ENCODE results near the gene CPEB4.
A peak's percentile ranks its signal among the peaks of the same experiment; 100 is the strongest.

CPEB4 gene

GRCh38 chr5:173866858-173867679 is 21.1 kb upstream of the CPEB4 start:
- Mint-ChIP-seq H3K36me3 (peaks cover 2% of the 10 kb centered on the region), H3K27ac (no peak overlapping the region), H3K9me3 (no peaks in the 10 kb centered on the region), H3K4me3 (no peak overlapping the region), H3K4me1 (peaks cover 10% of the 10 kb centered on the region), H3K27me3 (peaks cover 4% of the 10 kb centered on the region)
- ATAC-seq (ENCODE audit: low read depth), result no peak
- DNase-seq (ENCODE audit: low spot score in 2 of 2), result no peak

- peaks cover 4% of the 10 kb centered on the region for H3K27me3 Mint-ChIP-seq
- no peaks in the 10 kb centered on the region for H3K9me3 Mint-ChIP-seq
- peaks cover 2% of the 10 kb centered on the region for H3K36me3 Mint-ChIP-seq
- H3K4me1 Mint-ChIP-seq, result peaks cover 9% of the 10 kb centered on the region
- no peak overlapping the region for H3K4me3 Mint-ChIP-seq
- no peak overlapping the region for H3K27ac Mint-ChIP-seq
- ATAC-seq (ENCODE audit: low read depth) (no peak), DNase-seq (ENCODE audit: low spot score in 2 of 2) (no peak)
Measured at GRCh38 chr5:173868096-173868880, 19.9 kb upstream of the CPEB4 start.

- ATAC-seq (ENCODE audit: low read depth) (no peak), DNase-seq (ENCODE audit: low spot score in 2 of 2) (no peak)
- no peak overlapping the region for H3K27ac Mint-ChIP-seq
Measured at GRCh38 chr5:173869316-173869715, 18.8 kb upstream of the CPEB4 start.

GRCh38 chr5:173872957-173873305 is 15.2 kb upstream of the CPEB4 start:
- Mint-ChIP-seq H3K9me3 (no peaks in the 10 kb centered on the region), H3K4me1 (peaks cover under 1% of the 10 kb centered on the region), H3K27me3 (no peaks in the 10 kb centered on the region), H3K36me3 (no peaks in the 10 kb centered on the region), H3K27ac (no peak overlapping the region), H3K4me3 (no peak overlapping the region)
- DNase-seq (ENCODE audit: low spot score in 2 of 2) (no peak), ATAC-seq (ENCODE audit: low read depth) (no peak)

More at GRCh38 chr5:173869316-173869715, 18.8 kb upstream of the CPEB4 start:
- Mint-ChIP-seq H3K4me1 (peaks cover 6% of the 10 kb centered on the region), H3K27me3 (peaks cover 4% of the 10 kb centered on the region), H3K4me3 (no peak overlapping the region), H3K9me3 (no peaks in the 10 kb centered on the region), H3K36me3 (peaks cover 2% of the 10 kb centered on the region)

GRCh38 chr5:173873306-173873922 is 14.7 kb upstream of the CPEB4 start:
- no peak overlapping the region for H3K4me3 Mint-ChIP-seq
- ATAC-seq (ENCODE audit: low read depth) (no peak), DNase-seq (ENCODE audit: low spot score in 2 of 2) (no peak)
- no peak overlapping the region for H3K27ac Mint-ChIP-seq
- no peaks in the 10 kb centered on the region for H3K36me3 Mint-ChIP-seq
- H3K27me3 Mint-ChIP-seq, result no peaks in the 10 kb centered on the region
- H3K4me1 Mint-ChIP-seq, result peaks cover 5% of the 10 kb centered on the region
- H3K9me3 Mint-ChIP-seq, result no peaks in the 10 kb centered on the region

- Mint-ChIP-seq H3K27ac (no peak overlapping the region), H3K9me3 (no peaks in the 10 kb centered on the region), H3K4me3 (no peak overlapping the region), H3K4me1 (peaks cover 7% of the 10 kb centered on the region), H3K36me3 (no peaks in the 10 kb centered on the region), H3K27me3 (no peaks in the 10 kb centered on the region)
- DNase-seq (ENCODE audit: low spot score in 2 of 2), result no peak
- ATAC-seq (ENCODE audit: low read depth), result no peak
Measured at GRCh38 chr5:173875189-173875588, 13.0 kb upstream of the CPEB4 start.

- no peak for DNase-seq (ENCODE audit: low spot score in 2 of 2)
- Mint-ChIP-seq H3K4me1 (peaks cover 9% of the 10 kb centered on the region), H3K27ac (no peak overlapping the region), H3K4me3 (no peak overlapping the region), H3K9me3 (peaks cover 2% of the 10 kb centered on the region), H3K27me3 (no peaks in the 10 kb centered on the region), H3K36me3 (peaks cover 2% of the 10 kb centered on the region)
- no peak for ATAC-seq (ENCODE audit: low read depth)
Measured at GRCh38 chr5:173878224-173878967, 9.8 kb upstream of the CPEB4 start.

GRCh38 chr5:173880306-173880985 is 7.7 kb upstream of the CPEB4 start:
- Mint-ChIP-seq H3K9me3 (peaks cover 2% of the 10 kb centered on the region), H3K36me3 (peaks cover 2% of the 10 kb centered on the region), H3K4me3 (no peak overlapping the region), H3K4me1 (peaks cover 24% of the 10 kb centered on the region), H3K27me3 (no peaks in the 10 kb centered on the region), H3K27ac (no peak overlapping the region)
- no peak for DNase-seq (ENCODE audit: low spot score in 2 of 2)
- no peak for ATAC-seq (ENCODE audit: low read depth)

GRCh38 chr5:173881811-173882575 is 6.2 kb upstream of the CPEB4 start:
- H3K36me3 Mint-ChIP-seq, result peaks cover 2% of the 10 kb centered on the region
- no peak overlapping the region for H3K4me3 Mint-ChIP-seq
- peaks cover 2% of the 10 kb centered on the region for H3K9me3 Mint-ChIP-seq
- no peak for ATAC-seq (ENCODE audit: low read depth)
- no peaks in the 10 kb centered on the region for H3K27me3 Mint-ChIP-seq
- peaks cover 34% of the 10 kb centered on the region for H3K4me1 Mint-ChIP-seq
- H3K27ac Mint-ChIP-seq, result no peak overlapping the region
- no peak for DNase-seq (ENCODE audit: low spot score in 2 of 2)

GRCh38 chr5:173882632-173883031 is 5.5 kb upstream of the CPEB4 start:
- Mint-ChIP-seq H3K4me3 (no peak overlapping the region), H3K9me3 (peaks cover 2% of the 10 kb centered on the region), H3K27ac (no peak overlapping the region), H3K36me3 (peaks cover 2% of the 10 kb centered on the region), H3K4me1 (peaks cover 38% of the 10 kb centered on the region), H3K27me3 (no peaks in the 10 kb centered on the region)
- DNase-seq (ENCODE audit: low spot score in 2 of 2), result no peak
- no peak for ATAC-seq (ENCODE audit: low read depth)

- no peaks in the 10 kb centered on the region for H3K27me3 Mint-ChIP-seq
- H3K36me3 Mint-ChIP-seq, result peaks cover 3% of the 10 kb centered on the region
- peaks cover 33% of the 10 kb centered on the region for H3K4me1 Mint-ChIP-seq
- DNase-seq (ENCODE audit: low spot score in 2 of 2) (no peak), ATAC-seq (ENCODE audit: low read depth) (no peak)
- no peak overlapping the region for H3K4me3 Mint-ChIP-seq
- H3K9me3 Mint-ChIP-seq, result peaks cover 2% of the 10 kb centered on the region
- H3K27ac Mint-ChIP-seq, result no peak overlapping the region
Measured at GRCh38 chr5:173883347-173883924, 4.7 kb upstream of the CPEB4 start.

GRCh38 chr5:173884402-173885053 is 3.6 kb upstream of the CPEB4 start:
- Mint-ChIP-seq H3K27me3 (no peaks in the 10 kb centered on the region), H3K36me3 (peaks cover 3% of the 10 kb centered on the region), H3K27ac (peak overlapping the region; percentile 49), H3K4me3 (peak overlapping the region; percentile 64), H3K4me1 (peaks cover 36% of the 10 kb centered on the region), H3K9me3 (peaks cover 2% of the 10 kb centered on the region)
- DNase-seq (ENCODE audit: low spot score in 2 of 2), result peak in 1 of 2 donors; percentile 34
- ATAC-seq (ENCODE audit: low read depth), result peak; percentile 20
